GM18517 (cell line): ENCODE data around the gene CDCP1.

Experiments
- ATAC-seq: cut with Tn5 transposase; IDR thresholded peaks from one replicate; pipeline ENCODE4 v1.9.1; 2021; ENCODE audit warnings: mild to moderate bottlenecking, moderate library complexity; ENCODE audit not compliant: unreplicated experiment

The CDCP1 gene

DNA sequence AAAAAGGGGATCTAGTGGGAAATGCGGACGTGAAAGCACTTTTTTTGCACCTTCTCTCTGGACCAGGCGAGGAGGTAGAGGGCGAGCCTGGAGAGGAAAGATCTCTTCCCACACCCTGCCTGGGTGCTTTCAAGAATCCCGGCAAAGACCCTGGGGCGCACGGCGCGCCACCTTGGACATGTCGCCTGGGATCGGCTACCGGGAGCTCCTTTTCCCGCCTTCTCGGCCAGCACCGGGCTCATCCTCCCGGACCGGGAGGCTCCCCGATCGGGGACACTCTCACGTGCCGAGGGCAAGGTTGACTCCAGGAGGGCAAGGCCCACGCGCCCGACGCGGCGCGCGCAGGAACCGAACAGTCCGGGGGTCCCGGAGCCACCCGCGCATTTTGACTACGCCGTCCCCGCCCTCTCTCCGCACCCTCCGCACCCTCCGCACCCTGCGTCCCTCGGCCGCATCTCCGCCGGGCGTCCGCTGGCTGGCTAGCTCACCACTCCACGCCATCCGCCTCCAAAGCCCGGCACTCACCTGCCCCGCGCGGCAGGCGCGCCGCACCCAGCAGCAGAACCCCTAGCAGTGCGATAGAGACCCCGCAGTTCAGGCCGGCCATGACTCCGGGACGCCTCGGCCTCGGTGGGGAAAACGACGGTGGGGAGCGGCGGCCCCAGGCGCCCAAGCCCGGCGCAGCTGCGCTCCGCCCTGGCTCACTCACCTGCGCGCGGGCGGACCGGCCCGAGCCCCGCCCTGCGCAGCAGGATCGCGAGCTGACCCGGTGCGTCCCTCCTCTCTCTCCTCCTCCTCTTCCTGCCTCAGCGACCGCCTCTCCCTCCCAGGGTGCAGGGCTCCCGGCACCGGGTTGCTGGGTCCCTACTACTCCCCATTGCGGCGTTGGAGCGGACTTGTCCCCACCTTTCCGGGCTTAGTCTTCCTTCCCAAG lies at the start of gene CDCP1:
TSS of gene CDCP1 (minus strand) at position 698 of the 934 bp plus-strand sequence. CDS start at position 607, 91 bp downstream.
- ATAC-seq, result peak; percentile 55

GRCh38 chr3:45194791-45195190 lies 48.6 kb upstream of the CDCP1 start:
- ATAC-seq, result no peak

DNA sequence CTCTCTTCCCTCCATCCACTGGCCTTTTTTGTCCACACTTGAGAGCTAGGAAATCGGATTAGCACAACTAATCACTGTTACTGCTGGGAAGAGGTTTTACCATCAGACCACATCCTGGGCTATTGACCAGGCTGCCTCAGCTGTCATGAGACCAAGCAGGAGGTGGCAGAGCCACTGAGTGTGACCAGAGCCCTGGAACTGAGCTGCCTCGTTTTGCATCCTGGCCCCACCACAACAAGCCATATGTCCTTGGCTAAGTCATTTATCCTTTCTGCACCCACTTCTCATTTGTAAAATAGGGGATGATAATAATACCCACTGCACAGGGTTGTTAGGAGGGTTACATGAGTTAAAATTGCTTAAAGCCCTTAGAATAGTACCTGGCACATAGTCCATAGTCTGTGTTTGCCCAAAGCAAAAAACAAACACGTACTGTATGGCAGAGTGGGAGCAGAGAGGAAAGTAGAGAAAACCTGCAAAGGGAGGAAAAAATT lies 45.8 kb upstream of the CDCP1 start:
- ATAC-seq, result no peak

GRCh38 chr3:45191424-45191823 lies 45.2 kb upstream of the CDCP1 start:
- ATAC-seq, result no peak

DNA sequence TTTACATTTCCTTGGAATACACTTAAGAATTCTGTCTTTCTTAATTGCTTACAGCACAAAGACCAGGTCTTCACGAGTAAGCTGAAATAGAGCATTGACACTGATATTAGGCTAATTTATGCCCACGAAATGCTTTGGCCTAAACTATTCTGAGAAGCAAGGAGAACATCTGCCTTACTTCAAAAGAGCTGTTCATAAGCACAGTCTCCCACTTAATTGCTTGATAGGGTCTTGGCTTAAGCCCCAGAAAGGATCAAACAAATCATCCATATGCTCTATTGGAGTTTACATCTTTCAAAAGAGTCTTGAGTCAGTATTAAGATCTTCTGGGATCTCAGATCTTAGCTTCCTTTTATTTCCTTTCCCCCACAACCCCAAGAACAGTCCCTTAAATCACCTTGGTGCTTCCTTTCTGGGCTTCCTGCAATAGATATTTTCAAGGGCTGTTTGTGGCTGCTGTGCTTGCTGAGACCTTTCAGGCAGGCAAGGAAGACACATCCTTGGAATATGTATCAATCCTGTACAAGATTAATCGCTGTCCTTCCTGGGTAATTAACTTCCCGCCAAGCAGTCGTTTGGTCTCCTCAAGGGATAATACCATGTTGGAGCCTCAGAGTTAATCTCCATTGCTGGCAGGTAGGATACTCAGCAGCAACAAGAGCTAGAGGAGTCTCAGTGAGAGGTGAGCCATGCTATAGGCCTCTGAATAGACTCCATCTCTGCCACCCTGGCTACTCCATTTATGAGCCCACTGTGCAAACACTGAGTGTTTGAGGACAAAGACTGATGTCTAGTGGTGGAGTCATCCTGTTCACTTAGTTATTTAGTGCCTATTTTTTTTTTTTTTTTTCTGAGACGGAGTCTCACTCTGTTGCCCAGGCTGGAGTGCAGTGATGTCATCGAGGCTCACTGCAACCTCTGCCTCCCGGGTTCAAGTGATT lies 42.8 kb upstream of the CDCP1 start:
- no peak for ATAC-seq

- no peak for ATAC-seq
Observed at GRCh38 chr3:45187694-45188141, 41.5 kb upstream of the CDCP1 start.

DNA sequence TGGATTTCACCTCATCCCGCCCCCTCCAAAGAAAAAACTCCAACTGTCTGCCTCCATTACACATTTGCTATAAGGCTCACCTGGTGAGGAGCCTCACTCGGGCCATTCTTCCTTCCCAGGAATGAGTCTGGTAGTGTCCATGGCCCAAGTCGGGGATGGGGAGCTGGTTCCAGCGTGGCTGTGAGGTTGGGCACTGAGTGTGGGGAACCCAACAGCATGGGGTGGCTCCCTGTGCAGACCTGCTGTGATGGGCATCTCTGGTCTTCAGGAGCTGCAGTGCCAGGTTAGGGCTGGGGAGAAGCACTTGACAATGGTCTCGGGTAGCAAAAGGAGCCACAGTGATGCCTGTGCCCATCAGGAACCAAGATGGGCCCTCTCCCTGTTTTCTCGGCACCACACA lies 40.7 kb upstream of the CDCP1 start:
- ATAC-seq, result no peak

GRCh38 chr3:45185461-45185860 lies 39.3 kb upstream of the CDCP1 start:
- no peak for ATAC-seq

DNA sequence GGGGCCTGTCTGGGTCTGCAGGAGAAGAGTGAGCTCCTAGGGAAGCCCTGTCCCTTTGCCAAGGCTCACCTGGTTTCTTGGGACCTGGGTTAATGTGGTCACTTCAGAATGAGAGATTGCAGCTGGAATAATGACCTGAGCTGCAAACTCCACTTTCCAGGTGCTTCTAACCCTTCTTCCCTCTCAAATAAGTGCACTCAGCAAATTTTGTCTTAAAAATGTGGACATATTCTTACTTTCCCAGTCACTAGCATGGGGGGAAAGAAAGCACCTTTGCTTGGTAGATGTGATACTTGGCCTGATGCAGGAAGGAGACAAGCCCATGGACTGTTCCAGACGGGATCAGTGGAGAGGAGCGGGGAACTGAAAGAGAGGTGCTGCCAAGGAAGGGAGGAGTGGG lies 38.9 kb upstream of the CDCP1 start:
- ATAC-seq, result no peak

DNA sequence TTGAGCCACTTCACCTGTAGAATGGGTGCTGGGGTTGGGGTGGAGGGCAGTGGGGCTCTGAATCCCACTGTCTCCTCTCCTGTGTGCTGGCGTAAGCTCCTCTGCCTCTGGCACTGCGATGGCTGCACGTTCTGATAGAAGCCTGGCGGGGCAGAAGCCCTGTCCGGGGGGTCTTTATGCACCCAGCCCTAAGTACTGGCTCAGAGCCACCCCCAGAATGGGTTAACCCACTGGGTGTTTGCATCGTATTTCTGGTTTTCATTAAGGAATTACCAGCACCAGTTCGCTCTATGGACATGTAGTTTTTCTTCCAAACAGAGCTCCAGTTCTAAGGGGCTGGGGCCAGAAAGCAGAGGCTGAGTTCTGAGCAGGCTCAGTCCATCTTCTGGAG lies 37.7 kb upstream of the CDCP1 start:
- no peak for ATAC-seq

GRCh38 chr3:45182915-45183871 lies 37.0 kb upstream of the CDCP1 start:
- ATAC-seq, result no peak

DNA sequence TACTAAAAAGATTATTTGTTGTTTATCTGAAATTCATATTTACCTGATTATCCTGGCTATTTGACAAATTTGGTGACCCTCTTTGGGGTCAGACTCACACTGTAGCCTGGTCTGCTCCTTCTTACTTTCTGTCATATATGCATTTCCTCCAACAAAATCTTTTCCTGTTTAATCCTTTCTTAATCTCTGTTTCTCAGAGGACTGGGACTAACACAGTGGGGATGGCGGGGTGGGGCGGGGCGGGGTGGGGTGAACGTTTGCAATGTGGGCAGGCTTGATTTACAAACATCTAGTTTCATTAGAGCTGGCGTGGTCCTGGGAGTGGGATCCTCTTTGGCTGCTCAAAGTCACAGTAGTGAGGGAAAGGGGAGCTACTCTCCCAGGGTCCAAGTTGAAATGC lies 35.3 kb upstream of the CDCP1 start:
- ATAC-seq, result no peak

GRCh38 chr3:45180899-45181298 lies 34.7 kb upstream of the CDCP1 start:
- no peak for ATAC-seq

GRCh38 chr3:45180051-45180450 lies 33.9 kb upstream of the CDCP1 start:
- no peak for ATAC-seq

DNA sequence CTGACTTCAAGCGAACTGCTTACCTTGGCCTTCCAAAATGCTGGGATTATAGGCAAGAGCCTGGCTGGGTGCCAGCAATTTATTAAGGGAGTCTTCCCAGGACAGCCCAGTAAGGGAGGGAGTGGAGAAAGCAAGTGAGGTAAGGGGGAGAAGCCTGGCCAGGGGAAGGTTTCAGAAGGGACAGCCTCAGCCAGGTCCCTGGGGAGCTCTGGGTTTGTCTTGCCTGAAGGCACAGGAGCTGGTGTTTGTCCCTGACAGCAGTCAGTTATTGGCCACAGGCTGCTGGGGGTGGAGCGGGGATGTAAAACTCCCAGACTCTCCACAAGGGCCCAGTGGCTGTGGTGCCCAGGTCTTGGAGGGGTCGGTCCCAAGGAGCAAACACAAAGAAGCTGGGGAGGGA lies 33.0 kb upstream of the CDCP1 start:
- ATAC-seq, result no peak

DNA sequence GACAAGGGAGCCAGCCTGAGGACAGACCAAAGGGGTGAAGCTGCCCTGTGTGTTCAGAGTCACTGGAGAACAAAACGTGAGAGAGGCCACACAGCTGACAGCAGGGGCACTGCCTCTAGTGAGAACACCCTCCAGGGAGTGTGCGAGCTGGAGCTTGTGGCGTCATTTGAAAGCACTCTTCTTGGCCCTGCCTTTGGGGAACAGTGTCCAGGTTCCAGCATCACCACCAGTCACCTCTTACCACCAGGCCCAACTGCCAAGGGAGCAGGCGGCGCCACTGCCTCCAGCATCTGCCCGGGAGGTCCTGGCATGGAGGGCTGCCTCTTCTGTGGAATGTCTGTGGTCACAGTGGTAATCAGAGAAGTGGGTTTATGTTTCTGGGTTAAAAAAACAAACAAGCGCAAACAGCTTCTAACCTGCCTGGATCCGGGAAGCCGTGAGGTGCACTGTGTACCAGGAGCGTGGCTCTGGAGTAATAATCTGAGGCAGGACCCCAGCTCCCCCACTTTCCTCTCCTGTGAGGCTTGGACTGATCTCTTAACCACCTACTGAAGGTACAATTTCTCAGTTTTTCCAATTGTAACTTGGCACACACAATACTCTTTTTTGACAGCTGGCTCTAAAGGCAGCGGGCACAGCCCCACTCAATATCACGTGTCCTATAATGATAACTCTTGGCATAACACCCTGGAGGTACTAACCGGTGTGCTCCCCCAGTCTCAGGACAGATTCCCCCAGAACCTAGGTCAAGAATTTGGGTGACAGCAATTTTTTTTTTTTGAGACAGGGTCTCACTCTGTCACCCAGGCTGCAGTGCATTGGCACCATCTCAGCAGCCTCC lies 32.2 kb upstream of the CDCP1 start:
- ATAC-seq, result no peak

DNA sequence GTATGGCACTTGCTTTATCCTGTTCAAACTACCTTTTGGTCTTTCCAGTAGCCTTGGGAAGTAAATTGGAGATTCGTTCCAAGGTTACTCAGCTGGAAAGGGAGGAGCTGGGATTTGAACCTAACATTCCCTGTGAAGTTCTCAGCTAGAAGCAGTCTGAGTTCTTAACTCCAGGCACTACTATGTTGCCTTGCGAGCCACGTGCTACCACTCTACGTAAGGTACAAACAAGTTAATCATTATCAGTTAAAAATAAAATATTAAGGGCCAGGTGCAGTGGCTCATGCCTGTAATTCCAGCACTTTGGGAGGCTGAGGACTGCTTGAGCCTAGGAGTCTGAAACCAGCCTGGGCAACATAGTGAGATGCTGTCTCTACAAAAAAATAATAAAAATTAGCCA lies 30.7 kb upstream of the CDCP1 start:
- ATAC-seq, result no peak

- no peak for ATAC-seq
Observed at GRCh38 chr3:45174234-45174633, 28.1 kb upstream of the CDCP1 start.

GRCh38 chr3:45173776-45174175 lies 27.6 kb upstream of the CDCP1 start:
- no peak for ATAC-seq
